ENCODE measurements around the gene ITGB3. TPM values are rescaled to one million over a fixed set of nuclear protein-coding genes. Genes with fewer than 3 reads are reported as not detected.

Gene ITGB3
- total and polyA plus RNA-seq, 9 of the 15 experiments (the other 6 are each of a cell fraction or from before 2014, with no cell fraction given) = 0.08 to 2.6 (median 0.62) TPM; not detected in 1

- TF ChIP-seq MAZ (CRISPR knock-in tag; conservative IDR thresholded peaks at IDR 0.05 in 1 of 2, IDR thresholded peaks at IDR 0.05 in 1 of 2) (no peak), NUFIP1 (IDR thresholded peaks at IDR 0.05; ENCODE audit: partially characterized antibody) (no peak), BHLHE40 (IDR thresholded peaks at IDR 0.05; ENCODE audit: low read length) (no peak), CSDE1 (IDR thresholded peaks at IDR 0.05) (no peak), ZBTB33 (CRISPR knock-in tag; IDR thresholded peaks at IDR 0.05) (no peak), IFI16 (CRISPR knock-in tag; IDR thresholded peaks at IDR 0.05) (no peak), THRB (CRISPR knock-in tag; conservative IDR thresholded peaks at IDR 0.05) (no peak), BRCA1 (IDR thresholded peaks at IDR 0.05) (no peak), BRCA1 (CRISPR knock-in tag; IDR thresholded peaks at IDR 0.05) (no peak), ZNF76 (CRISPR knock-in tag; IDR thresholded peaks at IDR 0.05; ENCODE audit: borderline replicate concordance) (no peak), PRPF4 (IDR thresholded peaks at IDR 0.05; ENCODE audit: insufficient read depth, low read depth, low read length, poor library complexity, severe bottlenecking) (no peak), ERF (CRISPR knock-in tag; IDR thresholded peaks at IDR 0.05) (no peak), PTBP1 (IDR thresholded peaks at IDR 0.05; ENCODE audit: low read depth, low read length) (no peak), ZNF280A (IDR thresholded peaks at IDR 0.05; ENCODE audit: low read depth, partially characterized antibody) (no peak), RBM34 (IDR thresholded peaks at IDR 0.05; ENCODE audit: borderline replicate concordance, insufficient read depth, low read length) (no peak), PKNOX1 (IDR thresholded peaks at IDR 0.05) (peak; percentile 45; the same call in 1 of the 2 replicates), MAFK (IDR thresholded peaks at IDR 0.05; ENCODE audit: low read length) (no peak), ZNF589 (CRISPR knock-in tag; IDR thresholded peaks at IDR 0.05; ENCODE audit: low read depth) (0 out of 2 replicates have a peak, but pooled peaks have one; percentile 17), FOS (IDR thresholded peaks at IDR 0.05; ENCODE audit: extremely low read depth, insufficient read length) (no peak), PCBP2 (IDR thresholded peaks at IDR 0.05; ENCODE audit: low read depth, low read length, poor library complexity, severe bottlenecking) (no peak), MCM7 (IDR thresholded peaks at IDR 0.05) (no peak), CBFA2T3 (IDR thresholded peaks at IDR 0.05) (peak; percentile 91), RB1 (IDR thresholded peaks at IDR 0.05; ENCODE audit: low read depth) (no peak), RBFOX2 (IDR thresholded peaks at IDR 0.05; ENCODE audit: low read depth, low read length) (no peak), ZNF764 (CRISPR knock-in tag; IDR thresholded peaks at IDR 0.05; ENCODE audit: low read depth) (no peak)
Observed at GRCh38 chr17:47291242-47291873, 37.7 kb downstream of the ITGB3 start (continued).
